Stimulated activated CD4-positive, alpha-beta T cell treated with anti-CD3 and anti-CD28 coated beads, Interleukin-1b, Interleukin-23, amount 100 ng/mL, for 4 hours (primary cell): ENCODE results near the gene ZMAT5.

ENCODE experiments used
- DNase-seq, 2 donors: peaks; one replicate each; pipeline ENCODE4 v3.0.0-alpha.2; 2020; ENCODE audit warnings: low read depth in 2 of 2

Gene ZMAT5

DNA sequence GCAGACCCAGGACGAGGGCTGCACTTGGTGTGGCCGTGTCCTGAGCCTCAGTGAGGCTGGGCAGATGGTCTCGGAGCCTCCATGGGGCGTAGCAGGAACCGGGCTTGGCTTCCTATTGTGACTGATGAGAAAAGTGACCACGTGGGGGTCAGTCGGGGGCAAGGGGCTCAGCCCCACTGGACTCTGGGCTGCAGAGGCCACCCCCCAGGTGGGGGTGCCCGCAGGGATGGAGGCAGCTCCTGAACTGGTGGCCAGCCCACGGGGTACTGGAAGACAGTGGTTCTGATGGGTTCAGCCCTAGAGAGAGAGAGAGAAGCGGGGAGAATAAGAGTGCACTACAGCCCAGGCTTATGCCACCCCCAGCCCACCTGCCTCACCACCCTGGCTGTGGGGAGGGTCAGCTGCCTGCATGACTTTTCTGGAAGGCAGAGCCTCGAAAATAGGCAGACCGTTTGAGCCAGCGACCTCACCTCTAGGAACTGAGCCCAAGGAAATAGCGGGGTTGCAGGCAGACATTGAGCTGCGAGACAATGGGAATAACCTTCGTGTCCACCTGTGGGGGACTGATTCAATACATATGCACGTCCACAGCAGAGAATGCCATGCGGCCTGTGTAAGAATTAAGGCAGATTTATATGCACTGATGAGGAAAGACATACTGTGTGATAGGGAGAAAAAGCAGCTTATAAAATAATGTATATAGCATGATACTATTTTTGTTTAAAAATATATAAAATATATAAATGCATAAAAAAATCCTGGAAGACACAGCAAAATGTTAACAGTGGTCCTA lies 35.6 kb downstream of the ZMAT5 start:
- no peak for DNase-seq

DNA sequence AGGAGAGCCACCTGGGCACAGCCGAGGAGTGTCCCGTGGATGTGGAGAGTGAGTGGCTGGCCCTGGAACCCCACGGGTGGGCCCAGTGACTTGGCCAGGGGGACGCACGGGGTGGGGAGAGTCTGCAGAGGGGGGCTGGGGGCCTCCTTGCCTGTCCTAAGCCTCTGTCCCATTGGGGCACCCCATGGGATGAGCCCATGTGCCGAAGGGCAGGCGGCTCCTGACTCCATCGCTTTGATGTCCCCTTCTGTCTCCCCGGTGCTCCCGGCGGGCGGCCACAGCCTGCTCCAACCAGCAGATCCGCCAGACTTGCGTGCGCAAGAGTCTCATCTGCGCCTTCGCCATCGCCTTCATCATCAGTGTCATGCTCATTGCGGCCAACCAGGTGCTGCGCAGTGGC lies 37.6 kb downstream of the ZMAT5 start:
- no peak for DNase-seq

DNA sequence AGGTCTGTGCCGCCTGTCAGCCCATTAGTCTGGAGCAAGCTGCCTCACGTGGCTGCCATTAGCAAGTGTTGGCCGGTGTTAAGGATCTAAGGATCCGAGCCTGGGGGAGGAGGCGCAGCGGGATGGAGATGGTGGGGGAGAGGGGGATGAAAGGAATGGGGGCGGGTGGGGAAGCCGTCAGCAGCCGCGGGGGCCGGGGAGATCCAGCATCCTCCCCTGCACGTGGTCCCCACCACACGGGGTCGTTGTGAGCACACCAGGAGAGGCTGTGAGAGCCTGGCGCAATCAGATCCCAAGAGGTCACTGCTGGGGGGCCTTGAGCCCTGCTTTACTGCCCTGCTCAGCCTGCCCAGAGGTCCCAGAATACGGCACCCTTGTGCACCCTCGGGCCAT lies 39.7 kb downstream of the ZMAT5 start:
- no peak for DNase-seq

DNA sequence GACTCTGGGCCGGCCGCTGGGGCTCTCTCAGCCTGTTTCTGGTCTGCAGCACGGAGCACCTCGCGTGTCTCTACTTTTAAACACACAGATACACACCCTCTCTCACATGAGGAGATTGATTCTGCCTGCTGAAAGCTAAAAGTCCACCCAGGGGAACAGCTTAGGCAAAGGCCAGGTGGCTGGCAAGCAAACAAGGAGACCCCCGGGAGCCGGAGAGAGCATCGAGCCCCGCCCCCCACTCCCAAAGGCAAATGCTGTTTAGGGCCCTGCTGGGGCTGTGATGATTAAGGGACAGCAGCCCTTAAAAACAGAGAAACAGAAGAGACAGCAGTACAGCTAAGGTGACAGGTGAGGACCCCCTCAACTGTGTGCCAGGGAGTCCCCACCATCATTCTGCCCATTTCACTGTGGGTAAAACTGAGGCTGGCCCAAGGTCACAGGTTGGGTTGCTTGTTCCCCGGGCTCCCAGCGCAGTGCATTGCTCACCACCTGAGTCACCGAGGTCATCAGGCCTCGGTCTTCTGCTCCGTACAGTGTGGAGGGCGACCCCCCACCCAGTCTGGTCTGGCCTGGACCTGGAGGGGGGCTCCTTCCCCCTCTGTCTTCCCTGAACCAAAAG lies 40.2 kb downstream of the ZMAT5 start:
- no peak for DNase-seq

DNA sequence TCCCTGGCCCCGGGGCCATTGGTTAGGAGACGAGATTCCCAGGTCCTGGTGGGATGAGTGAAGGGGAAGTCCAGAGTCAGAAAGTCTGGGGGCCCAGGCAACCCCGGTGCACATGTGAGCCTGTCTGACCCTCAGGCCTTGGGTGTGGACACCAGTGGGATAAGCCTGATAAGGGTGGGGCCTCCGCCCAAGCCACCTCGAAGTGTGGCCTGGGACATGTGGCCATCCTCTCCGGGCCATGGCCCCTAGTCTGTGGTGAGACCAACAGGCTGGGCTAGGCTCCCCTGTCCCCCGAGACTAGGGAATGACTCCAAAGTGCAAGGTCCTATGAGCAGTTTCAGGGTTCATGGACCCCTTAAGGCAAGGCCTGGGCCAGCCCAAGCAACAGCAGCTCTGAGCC lies 40.7 kb downstream of the ZMAT5 start:
- no peak for DNase-seq

DNA sequence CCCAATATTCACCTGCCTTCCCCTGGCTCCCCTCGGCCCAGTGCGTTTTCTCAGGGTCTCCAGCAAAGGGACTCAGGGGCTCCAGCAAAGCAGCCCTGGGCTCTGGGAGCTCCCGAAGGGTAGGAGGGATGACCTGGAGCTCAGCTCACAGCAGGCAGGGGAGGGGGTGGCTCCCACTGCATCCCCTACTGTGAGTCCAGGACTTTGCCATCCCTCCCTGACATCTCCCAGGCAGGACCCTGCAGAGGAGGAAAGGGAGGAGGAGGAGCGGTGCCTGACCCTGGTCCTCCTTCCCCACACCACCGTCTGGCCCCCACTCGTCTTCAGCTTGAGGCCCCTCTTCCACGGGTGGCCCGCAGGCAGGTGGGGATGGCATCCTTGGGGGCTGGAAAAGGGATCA lies 42.0 kb downstream of the ZMAT5 start:
- DNase-seq = no peak

DNA sequence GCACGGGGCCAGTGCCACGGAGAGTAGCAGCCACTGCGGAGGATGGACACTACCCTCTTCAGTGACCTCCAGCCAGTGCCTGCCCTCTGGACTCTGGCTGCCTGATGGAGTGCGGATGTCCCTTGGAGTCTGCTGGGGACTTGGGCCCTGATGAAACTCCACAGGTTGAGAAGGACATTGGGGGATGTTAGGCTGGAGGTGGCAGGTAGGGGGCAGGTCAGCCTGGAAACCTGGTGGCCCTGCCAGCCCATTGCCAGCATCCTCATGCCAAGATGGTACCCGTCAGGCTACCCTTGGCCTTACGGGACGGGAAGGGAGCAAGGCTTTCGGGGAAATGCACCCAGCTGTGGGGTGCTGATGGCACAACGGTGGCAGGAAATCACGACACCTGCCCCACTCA lies 43.0 kb downstream of the ZMAT5 start:
- DNase-seq = no peak

DNA sequence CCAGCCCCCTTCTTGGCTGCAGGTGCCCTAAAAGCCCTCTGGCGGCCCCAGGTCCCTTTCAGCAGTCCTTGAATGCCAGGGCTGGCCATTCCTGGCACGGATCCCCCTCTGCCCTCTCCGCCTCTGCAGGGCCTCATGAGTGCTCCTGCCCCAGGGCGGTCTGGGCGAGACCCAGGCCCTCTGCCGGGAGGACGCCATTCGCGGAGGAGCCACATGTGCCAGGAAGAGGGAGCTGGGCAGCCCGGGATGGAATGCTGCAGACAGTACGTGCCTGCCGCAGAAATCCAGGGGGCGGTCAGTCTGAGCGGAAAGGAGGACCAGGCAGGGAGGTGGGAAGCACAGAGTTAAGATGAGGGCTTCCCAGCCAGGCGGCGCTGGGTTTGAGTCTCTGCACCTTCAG lies 44.2 kb downstream of the ZMAT5 start:
- DNase-seq = no peak

DNA sequence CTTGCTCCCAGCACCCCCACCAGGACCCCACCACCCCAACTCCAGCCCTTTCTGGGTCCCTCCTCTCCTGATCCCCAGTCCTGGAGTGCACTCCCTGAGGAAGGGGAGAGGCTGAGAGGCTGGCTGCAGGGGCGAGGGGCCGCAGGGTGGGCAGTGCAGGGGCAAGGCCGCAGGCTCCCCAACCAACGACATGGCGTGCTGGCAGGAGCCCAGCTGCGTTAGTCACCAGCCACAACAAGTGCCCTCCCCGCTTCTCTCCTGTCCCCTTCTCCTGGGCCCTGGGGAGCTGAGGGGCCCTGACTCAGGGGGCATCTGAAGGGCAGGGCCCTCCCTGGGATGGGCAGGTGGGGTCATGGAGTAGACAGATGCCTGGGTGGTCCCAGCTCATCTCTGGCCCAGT lies 44.7 kb downstream of the ZMAT5 start:
- no peak for DNase-seq

DNA sequence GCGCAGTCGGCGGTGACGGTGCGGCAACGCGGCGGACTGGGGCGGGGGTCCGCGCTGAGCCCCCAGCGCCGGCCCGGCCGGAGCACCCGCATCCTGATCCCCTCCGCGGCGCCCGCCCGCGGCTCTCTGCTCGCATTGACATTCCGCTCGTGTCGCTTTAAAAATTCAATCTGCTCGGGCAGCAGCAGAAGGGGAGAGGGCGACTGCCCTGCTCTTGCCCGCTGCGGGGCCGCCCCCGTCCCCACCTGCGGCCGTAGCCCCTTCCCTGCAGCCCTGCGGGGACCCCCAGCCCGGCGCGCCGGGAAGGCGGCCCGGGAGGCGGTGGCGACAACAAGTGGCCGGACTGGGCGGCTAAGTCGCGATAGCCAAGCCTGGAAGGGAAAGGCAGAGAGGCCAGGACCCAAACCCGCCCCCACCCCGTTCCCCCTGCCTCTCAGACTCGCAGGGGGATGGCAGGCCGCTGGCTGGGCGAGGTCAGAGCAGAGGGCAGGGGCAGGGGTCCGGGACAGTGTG lies 45.9 kb downstream of the ZMAT5 start:
- no peak for DNase-seq

DNA sequence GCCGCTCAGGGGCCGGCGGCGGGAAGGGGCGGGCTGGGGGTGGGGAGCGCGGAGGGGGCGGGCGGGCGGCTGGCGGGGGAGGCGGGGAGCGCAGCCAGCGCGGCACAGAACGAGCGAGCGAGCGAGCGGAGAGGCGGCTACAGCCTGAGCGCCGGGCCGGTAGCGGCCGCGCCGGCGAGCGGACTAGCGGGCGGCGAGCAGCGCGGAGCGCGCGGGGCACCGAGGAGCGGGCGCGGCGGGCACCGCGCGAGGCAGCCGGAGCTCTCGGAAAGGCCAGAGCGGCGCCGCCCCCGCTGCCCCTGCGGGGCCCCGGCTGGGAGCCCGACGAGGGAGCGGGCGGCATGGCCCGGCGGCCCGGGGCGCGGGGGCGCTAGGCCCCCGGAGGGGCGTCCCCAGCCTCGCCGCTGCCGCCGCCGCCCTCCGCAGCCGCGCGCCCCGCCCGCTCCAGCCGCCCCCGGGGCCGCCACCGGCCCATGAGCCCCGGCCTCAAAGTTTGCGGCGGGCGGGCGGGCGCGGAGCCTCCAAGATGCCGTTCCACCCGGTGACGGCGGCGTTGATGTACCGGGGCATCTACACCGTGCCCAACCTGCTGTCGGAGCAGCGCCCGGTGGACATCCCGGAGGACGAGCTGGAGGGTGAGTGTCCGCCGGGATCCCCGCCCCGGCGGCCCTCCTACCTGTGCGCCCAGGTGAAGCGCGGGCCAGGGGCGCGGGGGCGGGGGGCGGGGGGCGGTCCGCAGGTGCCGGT lies 46.7 kb downstream of the ZMAT5 start, which contains the start of gene CABP7:
Gene CABP7, plus strand, starts transcription at position 105 of the 747 bp plus-strand sequence. Its CDS starts 422 bp downstream, at position 527.
- no peak for DNase-seq

DNA sequence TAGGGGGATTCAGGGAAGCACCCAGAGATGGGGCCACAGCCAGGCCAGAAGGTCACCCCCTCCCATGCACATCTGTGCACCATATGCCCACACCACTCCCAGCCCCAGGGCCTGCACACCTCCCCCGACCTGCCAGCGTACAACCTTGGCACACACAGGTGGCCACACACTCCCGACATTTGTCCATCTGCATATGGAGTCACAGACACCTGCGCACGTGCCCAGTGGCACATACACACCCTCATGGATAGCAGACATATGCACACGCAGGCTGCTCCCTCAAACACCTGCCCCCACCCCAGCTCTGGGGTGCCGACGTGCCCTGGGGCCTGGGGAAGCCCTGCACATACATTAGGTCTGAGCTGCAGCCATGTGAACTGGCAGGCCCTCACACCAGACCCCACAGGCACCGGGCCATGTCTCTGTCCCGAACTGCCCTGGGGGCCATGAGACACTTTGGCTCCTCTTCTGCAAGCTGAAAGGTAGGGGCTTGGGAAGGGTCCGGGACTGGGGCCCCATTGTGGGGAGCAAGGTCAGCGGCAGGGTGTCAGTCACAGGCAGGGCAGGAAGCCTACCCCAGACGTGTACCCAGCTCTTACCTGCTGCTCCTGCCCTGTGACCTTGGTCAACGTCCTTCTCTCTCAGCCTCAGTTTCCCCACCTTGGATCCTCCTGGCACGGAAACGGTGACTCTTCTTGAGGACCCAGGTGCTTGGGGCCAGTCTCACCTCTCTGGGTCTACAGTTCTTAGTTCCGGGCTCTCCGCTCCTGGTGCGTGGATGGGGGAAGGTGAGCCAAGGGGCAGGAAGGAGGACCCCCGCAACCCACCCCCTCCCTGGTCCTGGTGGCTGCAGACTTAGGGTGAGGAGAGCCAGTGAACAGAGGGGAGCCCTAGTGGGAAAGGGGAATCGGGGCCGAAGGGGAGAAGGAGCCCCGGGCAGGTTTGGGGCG lies 47.6 kb downstream of the ZMAT5 start:
- DNase-seq = no peak

DNA sequence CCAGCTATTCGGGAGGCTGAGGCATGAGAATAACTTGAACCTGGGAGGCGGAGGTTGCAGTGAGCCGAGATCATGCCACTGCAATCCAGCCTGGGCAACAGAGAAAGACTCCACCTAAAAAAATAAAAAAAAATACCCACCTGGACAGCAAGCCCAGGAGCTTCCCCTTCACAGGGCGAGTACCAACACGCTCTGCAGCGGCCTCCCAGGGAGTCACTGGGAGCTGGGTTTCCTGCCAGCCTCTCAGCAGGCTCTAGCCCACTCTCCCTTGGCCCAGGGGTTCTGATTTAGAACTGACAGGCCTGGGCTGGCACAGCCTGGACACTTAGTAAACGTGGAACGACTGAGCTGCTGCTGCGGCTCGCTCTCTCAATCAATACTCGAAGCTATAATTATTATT lies 49.0 kb downstream of the ZMAT5 start:
- DNase-seq = no peak

DNA sequence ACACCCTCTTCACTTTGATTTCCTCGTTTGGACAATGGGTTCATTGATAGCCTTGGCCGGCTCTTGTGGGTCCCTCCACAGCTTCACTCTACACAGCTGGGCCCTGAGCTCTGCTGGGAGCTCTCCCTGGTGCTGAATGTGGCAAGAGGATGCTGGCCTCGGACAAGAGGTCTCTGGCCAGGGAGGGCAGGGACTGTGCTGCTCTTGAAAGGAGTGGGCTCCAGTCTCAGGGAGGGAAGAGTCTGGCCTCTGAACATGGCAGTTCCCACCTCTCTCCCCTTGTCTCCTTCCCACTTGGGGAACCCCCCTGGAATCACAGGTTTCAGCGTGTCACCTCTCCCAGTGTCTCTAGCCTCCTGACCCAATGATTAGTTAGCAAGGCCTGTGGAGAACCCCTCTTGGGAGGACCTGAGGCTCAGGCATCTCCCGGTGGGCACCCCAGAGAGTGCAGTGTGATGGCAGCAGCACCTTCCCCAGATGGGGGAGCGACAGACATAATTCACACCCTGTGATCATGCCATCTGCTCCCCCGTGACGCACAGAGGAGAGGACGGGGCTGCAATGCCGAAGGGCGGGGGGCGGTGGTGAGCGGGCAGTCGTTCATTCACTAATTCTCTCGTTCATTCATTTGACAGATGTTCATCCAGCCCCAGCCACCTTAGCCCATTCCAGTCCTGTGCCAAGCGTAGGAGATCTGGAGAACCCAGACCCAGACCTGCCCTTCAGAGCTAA lies 49.8 kb downstream of the ZMAT5 start:
- no peak for DNase-seq

DNA sequence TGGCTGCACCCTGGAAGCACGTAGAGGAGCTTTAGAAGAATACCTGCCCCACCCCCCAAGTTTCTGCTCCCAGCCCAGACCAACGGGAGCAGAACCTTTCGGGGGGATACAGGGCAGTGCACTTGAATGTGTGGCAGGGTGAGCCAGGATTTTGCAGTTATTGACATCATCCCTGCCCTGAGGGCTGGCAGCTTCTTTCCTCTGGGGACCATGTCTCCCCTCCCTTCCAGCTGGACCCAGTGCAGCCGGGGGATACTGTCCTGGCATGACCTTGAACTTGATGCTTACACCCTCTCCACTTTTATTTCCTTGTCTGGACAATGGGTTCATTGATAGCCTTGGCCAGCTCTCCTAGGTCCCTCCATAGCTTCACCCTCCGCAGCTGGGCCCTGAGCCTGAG lies 51.1 kb downstream of the ZMAT5 start:
- no peak for DNase-seq

DNA sequence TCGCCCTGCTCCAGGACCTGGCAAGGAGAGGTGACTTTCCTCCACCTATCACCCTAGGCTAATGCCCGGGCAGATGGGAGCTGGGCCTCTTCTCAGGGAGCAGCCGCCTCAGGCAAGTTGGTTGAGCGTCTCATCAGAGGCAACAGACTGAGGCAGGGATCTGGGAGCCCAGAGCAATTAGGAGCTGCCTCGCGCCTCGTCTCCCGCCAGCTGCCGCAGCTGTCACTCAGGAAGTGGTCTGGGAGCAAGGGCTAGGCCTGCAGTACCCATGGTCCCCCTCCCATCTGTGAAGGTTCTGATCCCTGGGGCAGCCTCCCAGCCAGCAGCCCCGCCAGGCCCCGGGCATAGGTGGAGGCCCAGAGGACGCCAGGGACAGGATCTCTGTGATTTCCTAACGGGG lies 51.6 kb downstream of the ZMAT5 start:
- no peak for DNase-seq

DNA sequence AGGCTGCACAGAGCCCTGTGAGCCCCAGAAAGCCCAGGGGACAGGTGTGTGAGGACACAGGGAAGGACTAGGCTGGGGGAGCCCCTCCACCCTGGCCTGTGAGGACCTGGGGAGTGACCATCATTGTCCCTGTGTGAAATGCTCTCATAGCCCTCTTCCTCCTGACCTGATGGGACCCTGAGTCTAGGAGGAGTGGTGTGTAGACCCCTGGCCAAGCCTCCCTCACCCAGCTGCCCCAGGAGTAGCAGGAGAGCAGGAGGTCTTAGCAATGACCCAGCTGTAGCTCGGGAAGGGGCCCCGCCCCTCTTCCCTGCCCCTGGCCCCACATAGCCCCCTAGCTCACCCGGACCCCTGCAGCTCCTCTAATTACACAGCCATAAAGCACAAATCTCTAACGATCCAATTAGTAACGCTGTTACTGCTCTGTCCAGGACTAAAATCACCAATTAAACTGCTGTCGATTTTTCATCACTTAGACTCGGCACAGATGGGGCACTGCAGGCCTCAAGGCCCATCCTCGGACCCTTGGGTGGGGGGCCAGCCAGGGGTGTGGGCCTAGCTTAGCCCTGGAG lies 53.6 kb downstream of the ZMAT5 start:
- no peak for DNase-seq

DNA sequence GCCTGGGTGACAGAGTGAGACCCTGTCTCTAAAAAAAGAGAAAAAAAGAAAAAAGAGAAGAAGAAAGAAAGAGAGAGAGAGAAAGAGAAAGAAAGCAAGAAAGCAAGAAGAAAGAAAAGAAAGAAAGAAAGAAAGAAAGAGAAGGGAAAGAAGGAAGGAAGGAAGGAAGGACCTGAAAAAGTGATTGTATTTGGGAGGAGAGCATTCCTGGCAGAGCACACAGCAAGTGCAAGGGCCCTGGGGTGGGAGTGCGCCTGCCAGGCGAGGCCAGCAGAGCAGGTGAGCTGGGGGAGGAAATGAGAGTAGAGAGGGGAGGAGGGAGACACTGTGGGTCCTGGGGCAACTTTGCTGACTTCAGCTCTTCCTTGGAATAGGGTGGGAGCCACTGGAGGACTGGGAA lies 54.7 kb downstream of the ZMAT5 start:
- no peak for DNase-seq

DNA sequence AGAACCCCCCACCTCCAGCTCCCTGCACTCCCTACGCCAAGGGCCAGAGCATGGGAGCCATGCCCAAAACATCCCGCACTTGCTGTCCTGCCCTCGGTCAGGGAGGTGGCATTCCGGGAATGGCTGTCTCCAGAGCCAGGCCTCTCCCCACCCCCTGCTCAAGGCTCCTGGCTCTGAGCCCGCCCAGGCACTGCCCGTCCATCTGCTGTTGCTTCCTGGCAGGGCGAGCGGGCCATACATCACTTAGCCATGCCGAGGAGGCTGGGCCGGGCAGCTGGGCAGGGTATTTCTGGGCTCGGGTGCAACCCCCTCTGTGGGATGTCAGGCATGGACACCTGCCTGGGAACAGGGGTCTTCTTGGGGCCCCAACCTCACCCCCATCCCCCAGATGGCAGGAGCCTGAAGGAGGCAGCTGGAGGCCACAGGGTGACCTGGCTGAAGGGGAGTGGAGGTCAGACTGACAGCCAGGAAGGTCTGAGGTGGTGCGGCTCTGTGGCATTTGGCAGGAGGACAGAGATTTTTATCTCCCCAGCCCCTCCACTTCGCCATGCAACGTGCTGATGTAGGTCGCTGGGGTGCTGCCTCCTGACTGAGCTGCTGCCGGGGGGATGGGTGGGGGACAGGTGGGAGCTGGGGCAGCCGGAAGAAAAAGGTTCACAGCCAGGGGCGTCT lies 55.7 kb downstream of the ZMAT5 start:
- no peak for DNase-seq

DNA sequence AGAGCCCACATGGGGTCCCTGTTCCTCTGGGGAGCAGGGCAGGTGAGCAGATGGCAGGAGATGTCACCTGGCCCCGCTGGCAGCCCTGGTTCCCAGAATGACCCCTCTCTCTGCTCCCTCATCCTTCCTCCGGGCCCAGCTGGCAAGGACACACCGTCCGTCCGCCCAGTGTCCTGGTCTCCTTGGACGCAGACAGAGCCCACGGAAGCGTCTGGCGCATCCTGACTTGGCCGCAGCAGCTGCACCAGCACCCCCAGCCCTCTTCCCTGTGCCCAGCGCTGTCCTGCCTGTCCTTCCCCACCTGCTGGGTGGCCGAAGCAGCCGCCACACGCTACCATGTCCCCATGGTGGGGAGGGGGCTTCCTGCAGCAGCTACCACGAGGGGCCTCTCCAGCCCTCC lies 56.6 kb downstream of the ZMAT5 start:
- no peak for DNase-seq
